GM06990 (cell line): Measurements from ENCODE around the gene SLC23A1.

Experiments
- DNase-seq: peaks from one replicate; pipeline ENCODE4 v3.0.0-alpha.2; 2011; ENCODE audit not compliant: insufficient read length; ENCODE audit errors: extremely low read depth
- H3K27me3 ChIP-seq: replicated peaks from 2 replicates; pipeline ENCODE4 v1.6.0; 2011; ENCODE audit warnings: low read length; ENCODE audit not compliant: control insufficient read depth, insufficient read depth
- H3K36me3 ChIP-seq: 2 replicates; pipeline ENCODE4 v1.5.1; 2011; ENCODE audit warnings: low read length; ENCODE audit not compliant: control insufficient read depth, insufficient read depth
- H3K4me3 ChIP-seq: replicated peaks from 2 replicates; pipeline ENCODE4 v1.5.1; 2011; ENCODE audit warnings: low read depth, mild to moderate bottlenecking, control low read depth, low read length
- TF ChIP-seq, protein P1 (sequence below): IDR thresholded peaks from 2 replicates; pipeline ENCODE4 v1.5.1; 2011; ENCODE audit warnings: low read length, control low read depth, mild to moderate bottlenecking, inconsistent platforms; ENCODE audit not compliant: insufficient read depth, poor library complexity, severe bottlenecking

Gene SLC23A1

GRCh38 chr5:139422307-139422893 lies 39.3 kb upstream of the SLC23A1 start:
- no peaks in the 10 kb centered on the region for H3K27me3 ChIP-seq
- H3K36me3 ChIP-seq, result peaks cover 1% of the 10 kb centered on the region
- DNase-seq, result no peak
- no peak overlapping the region for H3K4me3 ChIP-seq
- TF ChIP-seq, protein P1, sequence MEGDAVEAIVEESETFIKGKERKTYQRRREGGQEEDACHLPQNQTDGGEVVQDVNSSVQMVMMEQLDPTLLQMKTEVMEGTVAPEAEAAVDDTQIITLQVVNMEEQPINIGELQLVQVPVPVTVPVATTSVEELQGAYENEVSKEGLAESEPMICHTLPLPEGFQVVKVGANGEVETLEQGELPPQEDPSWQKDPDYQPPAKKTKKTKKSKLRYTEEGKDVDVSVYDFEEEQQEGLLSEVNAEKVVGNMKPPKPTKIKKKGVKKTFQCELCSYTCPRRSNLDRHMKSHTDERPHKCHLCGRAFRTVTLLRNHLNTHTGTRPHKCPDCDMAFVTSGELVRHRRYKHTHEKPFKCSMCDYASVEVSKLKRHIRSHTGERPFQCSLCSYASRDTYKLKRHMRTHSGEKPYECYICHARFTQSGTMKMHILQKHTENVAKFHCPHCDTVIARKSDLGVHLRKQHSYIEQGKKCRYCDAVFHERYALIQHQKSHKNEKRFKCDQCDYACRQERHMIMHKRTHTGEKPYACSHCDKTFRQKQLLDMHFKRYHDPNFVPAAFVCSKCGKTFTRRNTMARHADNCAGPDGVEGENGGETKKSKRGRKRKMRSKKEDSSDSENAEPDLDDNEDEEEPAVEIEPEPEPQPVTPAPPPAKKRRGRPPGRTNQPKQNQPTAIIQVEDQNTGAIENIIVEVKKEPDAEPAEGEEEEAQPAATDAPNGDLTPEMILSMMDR, result peak; percentile 77

DNA sequence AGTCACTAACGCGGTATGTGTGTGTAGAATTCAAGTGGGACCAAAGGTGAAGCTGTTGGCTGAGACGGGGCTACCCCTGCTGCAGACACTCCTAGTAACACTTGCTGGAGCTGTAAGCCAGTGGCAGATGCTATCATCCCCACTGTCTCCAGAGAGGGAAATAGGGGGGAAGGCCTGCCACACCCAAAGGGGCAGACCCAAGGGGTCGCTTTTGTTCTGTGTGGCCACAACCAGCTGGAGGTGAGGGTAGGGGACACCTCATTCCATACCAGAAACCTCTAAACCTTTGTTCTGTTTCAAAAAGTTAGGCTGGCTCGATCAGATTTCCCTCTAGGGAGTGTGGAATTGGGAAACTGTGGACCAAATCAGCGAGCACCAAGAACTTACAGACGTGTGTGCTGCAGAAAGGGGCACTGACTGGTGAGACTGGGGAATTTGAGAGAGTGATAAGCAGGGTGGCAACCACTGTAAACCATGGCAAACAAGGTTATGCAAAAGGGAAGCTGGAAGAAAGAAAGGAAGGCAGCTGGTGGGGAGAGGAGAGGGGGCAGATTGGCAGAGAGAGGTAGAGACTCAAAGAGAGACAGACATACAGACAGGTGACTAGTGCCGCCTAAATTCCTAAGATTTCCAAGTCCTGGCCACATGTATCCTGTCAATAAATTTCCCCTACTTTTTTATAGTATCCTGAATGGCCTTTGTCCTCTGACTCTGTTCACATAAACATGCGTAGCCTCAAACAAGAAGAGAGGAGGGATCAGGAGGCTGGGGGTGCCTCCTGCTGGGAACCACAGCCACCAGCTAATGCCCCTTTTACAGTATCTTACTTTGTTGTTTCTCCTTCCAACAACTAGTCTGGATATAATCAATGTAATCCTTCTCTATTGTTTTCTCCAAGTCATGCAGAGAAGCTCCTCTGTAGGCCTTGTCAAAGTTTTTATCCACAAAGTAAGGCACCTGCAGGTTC lies 36.4 kb upstream of the SLC23A1 start:
- no peak overlapping the region for H3K4me3 ChIP-seq
- H3K36me3 ChIP-seq, result no peaks in the 10 kb centered on the region; the same call in 1 of the 2 replicates
- TF ChIP-seq, protein P1, result no peak
- DNase-seq, result no peak
- H3K27me3 ChIP-seq, result no peaks in the 10 kb centered on the region

- no peak for DNase-seq
- no peak overlapping the region for H3K4me3 ChIP-seq
- H3K27me3 ChIP-seq, result no peaks in the 10 kb centered on the region
- no peaks in the 10 kb centered on the region for H3K36me3 ChIP-seq
- TF ChIP-seq, protein P1, result no peak
Measured at GRCh38 chr5:139418793-139419192, 35.7 kb upstream of the SLC23A1 start.

- no peaks in the 10 kb centered on the region for H3K27me3 ChIP-seq
- H3K36me3 ChIP-seq, result no peaks in the 10 kb centered on the region
- H3K4me3 ChIP-seq, result no peak overlapping the region
- TF ChIP-seq, protein P1, result no peak
- no peak for DNase-seq
Measured at GRCh38 chr5:139417214-139417613, 34.1 kb upstream of the SLC23A1 start.

GRCh38 chr5:139416651-139417050 lies 33.6 kb upstream of the SLC23A1 start:
- TF ChIP-seq, protein P1, result no peak
- no peak for DNase-seq
- Histone ChIP-seq H3K27me3 (no peaks in the 10 kb centered on the region), H3K4me3 (no peak overlapping the region), H3K36me3 (no peaks in the 10 kb centered on the region)
